NB4 (cell line): ENCODE results near the gene ENTPD5.
"Not testable (repeated sequence)": the region's sequence is repeated elsewhere in the genome, so short reads cannot be mapped to it uniquely, and the experiment has no call there.

Experiments
- POLR2A ChIP-seq: IDR thresholded peaks from 2 replicates; pipeline ENCODE4 v1.6.1; 2011; ENCODE audit warnings: mild to moderate bottlenecking; ENCODE audit not compliant: insufficient read length; ENCODE audit errors: extremely low read depth
- TF ChIP-seq, protein P1 (sequence below): IDR thresholded peaks from one replicate; pipeline ENCODE4 v1.5.1; 2012; ENCODE audit warnings: low read depth, low read length

DNA sequence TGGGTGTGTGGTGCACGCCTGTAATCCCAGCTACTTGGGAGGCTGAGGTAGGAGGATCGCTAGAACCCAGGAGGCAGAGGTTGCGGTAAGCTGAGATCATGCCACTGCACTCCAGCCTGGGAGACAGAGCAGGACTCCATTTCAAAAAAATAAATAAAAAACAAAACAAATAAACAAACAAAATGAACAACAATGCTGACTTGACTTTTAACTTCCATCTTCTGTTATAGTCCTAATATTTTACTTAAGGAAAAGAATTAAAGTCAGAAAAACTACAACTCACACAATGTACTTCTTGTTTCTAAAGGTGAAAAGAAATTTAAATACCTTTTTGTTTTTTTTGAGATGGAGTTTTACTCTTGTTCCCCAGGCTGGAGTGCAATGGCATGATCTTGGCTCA, 13.4 kb downstream of the ENTPD5 start:
- TF ChIP-seq, protein P1, sequence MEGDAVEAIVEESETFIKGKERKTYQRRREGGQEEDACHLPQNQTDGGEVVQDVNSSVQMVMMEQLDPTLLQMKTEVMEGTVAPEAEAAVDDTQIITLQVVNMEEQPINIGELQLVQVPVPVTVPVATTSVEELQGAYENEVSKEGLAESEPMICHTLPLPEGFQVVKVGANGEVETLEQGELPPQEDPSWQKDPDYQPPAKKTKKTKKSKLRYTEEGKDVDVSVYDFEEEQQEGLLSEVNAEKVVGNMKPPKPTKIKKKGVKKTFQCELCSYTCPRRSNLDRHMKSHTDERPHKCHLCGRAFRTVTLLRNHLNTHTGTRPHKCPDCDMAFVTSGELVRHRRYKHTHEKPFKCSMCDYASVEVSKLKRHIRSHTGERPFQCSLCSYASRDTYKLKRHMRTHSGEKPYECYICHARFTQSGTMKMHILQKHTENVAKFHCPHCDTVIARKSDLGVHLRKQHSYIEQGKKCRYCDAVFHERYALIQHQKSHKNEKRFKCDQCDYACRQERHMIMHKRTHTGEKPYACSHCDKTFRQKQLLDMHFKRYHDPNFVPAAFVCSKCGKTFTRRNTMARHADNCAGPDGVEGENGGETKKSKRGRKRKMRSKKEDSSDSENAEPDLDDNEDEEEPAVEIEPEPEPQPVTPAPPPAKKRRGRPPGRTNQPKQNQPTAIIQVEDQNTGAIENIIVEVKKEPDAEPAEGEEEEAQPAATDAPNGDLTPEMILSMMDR = not testable (repeated sequence)
- TF ChIP-seq POLR2A = not testable (repeated sequence)
